DND-41 (cell line): ENCODE results near the gene MAB21L4.

Experiments used
- ATAC-seq: fragments of 200-7000 bp; cut with Tn5 transposase; 3 replicates; pipeline ENCODE4 v1.9.1; 2021; ENCODE audit warnings: low read depth; ENCODE audit not compliant: insufficient read depth
- DNase-seq: peaks from one replicate; pipeline ENCODE4 v3.0.0-alpha.2; 2020
- H2AFZ ChIP-seq: 2 replicates; pipeline ENCODE4 v1.6.0; 2012; ENCODE audit warnings: low read depth, low read length
- H3K27ac ChIP-seq: 2 replicates; pipeline ENCODE4 v1.5.1; 2012; ENCODE audit warnings: low read length, inconsistent platforms
- H3K27me3 ChIP-seq: fragments of 200-600 bp; sonication (generic); 2 replicates; pipeline ENCODE4 v1.6.0; 2012; ENCODE audit warnings: low read length, mild to moderate bottlenecking, inconsistent platforms; ENCODE audit not compliant: insufficient read depth, poor library complexity
- H3K36me3 ChIP-seq: 2 replicates; pipeline ENCODE4 v1.5.1; 2012; ENCODE audit warnings: low read length, inconsistent platforms; ENCODE audit not compliant: insufficient read depth
- H3K4me1 ChIP-seq: 2 replicates; pipeline ENCODE4 v1.5.1; 2012; ENCODE audit warnings: mild to moderate bottlenecking, low read length; ENCODE audit not compliant: insufficient read depth
- H3K4me2 ChIP-seq: 2 replicates; pipeline ENCODE4 v1.6.0; 2012; ENCODE audit warnings: mild to moderate bottlenecking, moderate library complexity, low read length, inconsistent platforms; ENCODE audit not compliant: insufficient read depth
- H3K4me3 ChIP-seq, 2 experiments: fragments of 200-600 bp in 1 of 2; shearing (Covaris generic) in 1 of 2; 2 replicates each; pipeline ENCODE4 v1.5.1; 2012 to 2016; ENCODE audit warnings: inconsistent platforms in 2 of 2, low read length in 2 of 2, mild to moderate bottlenecking in 2 of 2, low read depth in 1 of 2, moderate library complexity in 1 of 2
- H3K79me2 ChIP-seq: 2 replicates; pipeline ENCODE4 v1.6.0; 2012; ENCODE audit warnings: low read length, inconsistent platforms; ENCODE audit not compliant: insufficient read depth
- H3K9ac ChIP-seq: 2 replicates; pipeline ENCODE4 v1.6.0; 2012; ENCODE audit warnings: low read depth, mild to moderate bottlenecking, inconsistent platforms, low read length, moderate library complexity
- H3K9me3 ChIP-seq: 2 replicates; pipeline ENCODE4 v1.5.1; 2012; ENCODE audit warnings: low read length, moderate library complexity, mild to moderate bottlenecking, inconsistent platforms; ENCODE audit not compliant: insufficient read depth, severe bottlenecking
- H4K20me1 ChIP-seq: 2 replicates; pipeline ENCODE4 v1.6.0; 2012; ENCODE audit warnings: low read length; ENCODE audit not compliant: insufficient read depth
- CTCF ChIP-seq: IDR thresholded peaks from 2 replicates; pipeline ENCODE4 v1.5.1; 2012; ENCODE audit warnings: borderline replicate concordance, low read length, moderate library complexity, mild to moderate bottlenecking; ENCODE audit not compliant: poor library complexity, severe bottlenecking; ENCODE audit errors: extremely low read depth
- EZH2 ChIP-seq: IDR thresholded peaks from 3 replicates; pipeline ENCODE4 v1.6.1; 2012; ENCODE audit warnings: borderline replicate concordance, low read depth, mild to moderate bottlenecking, moderate library complexity, low read length, inconsistent platforms; ENCODE audit not compliant: severe bottlenecking

Gene MAB21L4

GRCh38 chr2:240868286-240869108, 27.5 kb downstream of the MAB21L4 start, which contains the start of gene AGXT:
TSS of gene AGXT (plus strand) at chr2:240868824. CDS start at chr2:240868866, 42 bp downstream.
- Histone ChIP-seq H3K36me3 (no peaks in the 10 kb centered on the region), H3K4me1 (no peaks in the 10 kb centered on the region), H3K4me2 (no peak within 1 kb of the TSS), H3K27ac (no peak within 1 kb of the TSS), H3K9ac (no peak within 1 kb of the TSS), H3K79me2 (no peaks in the 10 kb centered on the region), H3K4me3 (no peak within 1 kb of the TSS), H4K20me1 (peaks cover 8% of the 10 kb centered on the region; the same call in 1 of the 2 replicates), H2AFZ (no peak within 1 kb of the TSS), H3K27me3 (peaks cover 26% of the 10 kb centered on the region), H3K9me3 (no peaks in the 10 kb centered on the region)
- DNase-seq: no peak
- TF ChIP-seq EZH2 (no peak), CTCF (no peak)
- ATAC-seq: no peak

GRCh38 chr2:240865391-240865790, 30.6 kb downstream of the MAB21L4 start:
- DNase-seq (no peak), ATAC-seq (no peak)
- Histone ChIP-seq H3K4me2 (no peak overlapping the region), H3K4me1 (no peaks in the 10 kb centered on the region), H4K20me1 (peaks cover 4% of the 10 kb centered on the region; the same call in 1 of the 2 replicates), H2AFZ (no peak overlapping the region), H3K4me3 (no peak overlapping the region), H3K9ac (no peak overlapping the region), H3K9me3 (no peaks in the 10 kb centered on the region), H3K36me3 (no peaks in the 10 kb centered on the region), H3K27me3 (peaks cover 43% of the 10 kb centered on the region), H3K79me2 (no peaks in the 10 kb centered on the region), H3K27ac (no peak overlapping the region)
- no peak for TF ChIP-seq CTCF
- TF ChIP-seq EZH2: no peak

- Histone ChIP-seq H3K9me3 (no peaks in the 10 kb centered on the region), H3K9ac (no peak overlapping the region), H2AFZ (no peak overlapping the region), H3K27me3 (peaks cover 47% of the 10 kb centered on the region), H3K36me3 (no peaks in the 10 kb centered on the region), H4K20me1 (peaks cover 4% of the 10 kb centered on the region; the same call in 1 of the 2 replicates), H3K4me2 (no peak overlapping the region), H3K4me1 (no peaks in the 10 kb centered on the region), H3K79me2 (no peaks in the 10 kb centered on the region), H3K4me3 (no peak overlapping the region), H3K27ac (no peak overlapping the region)
- DNase-seq: no peak
- TF ChIP-seq CTCF: no peak
- TF ChIP-seq EZH2: no peak
- no peak for ATAC-seq
Observed at GRCh38 chr2:240864475-240864874, 31.5 kb downstream of the MAB21L4 start.
